Aortic smooth muscle cell (primary cell): Measurements from ENCODE around the gene RBFOX1. TPM values are rescaled to one million over a fixed set of nuclear protein-coding genes. Genes with fewer than 3 reads are reported as not detected.

Source experiments
- total RNA-seq: library from RNA; depleted of rRNA; stranded (reverse); fragments of >200 nt; gene quantifications from 2 replicates; pipeline ENCODE4 v1.2.3, GENCODE V29; 2014

Gene RBFOX1
- total RNA-seq = not detected in 2 replicates

DNA sequence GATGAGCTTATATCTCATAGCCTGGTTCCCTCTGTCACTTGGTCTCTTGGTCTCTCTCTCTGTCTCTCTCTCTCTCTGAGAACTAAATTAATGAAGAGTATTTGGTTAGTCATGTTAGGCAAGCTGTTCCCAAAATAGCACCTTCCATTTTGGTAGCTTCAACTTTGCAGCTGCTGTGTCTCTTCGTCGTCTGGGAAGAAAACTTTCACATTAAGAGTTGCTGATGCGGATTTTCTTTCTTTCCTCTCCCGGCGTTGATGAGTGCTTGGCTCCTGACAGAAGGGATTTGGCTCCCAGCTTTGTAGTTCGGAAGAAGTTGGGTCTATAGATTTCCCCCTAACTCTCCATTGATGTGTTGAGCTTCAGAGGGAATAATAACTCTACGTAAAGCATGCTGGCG, at the start of gene RBFOX1:
RBFOX1 (plus strand) TSS at position 235 of the 400 bp plus-strand sequence.

